ENCODE measurements around the gene NAXE.
A peak's percentile ranks its signal among the peaks of the same experiment; 100 is the strongest.

- TF ChIP-seq, protein P1, sequence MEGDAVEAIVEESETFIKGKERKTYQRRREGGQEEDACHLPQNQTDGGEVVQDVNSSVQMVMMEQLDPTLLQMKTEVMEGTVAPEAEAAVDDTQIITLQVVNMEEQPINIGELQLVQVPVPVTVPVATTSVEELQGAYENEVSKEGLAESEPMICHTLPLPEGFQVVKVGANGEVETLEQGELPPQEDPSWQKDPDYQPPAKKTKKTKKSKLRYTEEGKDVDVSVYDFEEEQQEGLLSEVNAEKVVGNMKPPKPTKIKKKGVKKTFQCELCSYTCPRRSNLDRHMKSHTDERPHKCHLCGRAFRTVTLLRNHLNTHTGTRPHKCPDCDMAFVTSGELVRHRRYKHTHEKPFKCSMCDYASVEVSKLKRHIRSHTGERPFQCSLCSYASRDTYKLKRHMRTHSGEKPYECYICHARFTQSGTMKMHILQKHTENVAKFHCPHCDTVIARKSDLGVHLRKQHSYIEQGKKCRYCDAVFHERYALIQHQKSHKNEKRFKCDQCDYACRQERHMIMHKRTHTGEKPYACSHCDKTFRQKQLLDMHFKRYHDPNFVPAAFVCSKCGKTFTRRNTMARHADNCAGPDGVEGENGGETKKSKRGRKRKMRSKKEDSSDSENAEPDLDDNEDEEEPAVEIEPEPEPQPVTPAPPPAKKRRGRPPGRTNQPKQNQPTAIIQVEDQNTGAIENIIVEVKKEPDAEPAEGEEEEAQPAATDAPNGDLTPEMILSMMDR (IDR thresholded peaks at IDR 0.05; ENCODE audit: borderline replicate concordance, extremely low read depth, low read length, poor library complexity, severe bottlenecking) = peak; percentile 79
- TF ChIP-seq EZH2 (IDR thresholded peaks at IDR 0.05; ENCODE audit: borderline replicate concordance, low read depth, low read length, severe bottlenecking) = no peak
These were observed 34.0 kb downstream of the NAXE start for GRCh38 chr1:156625436-156626078.
